K562 (cell line): ENCODE data around the gene C1QTNF6. TPM values are rescaled to one million over a fixed set of nuclear protein-coding genes. Genes with fewer than 3 reads are reported as not detected.

Experiments used
- ATAC-seq: fragments of 200-7000 bp; cut with Tn5 transposase; 3 replicates; pipeline ENCODE4 v1.9.1; 2020; ENCODE audit warnings: moderate library complexity
- BruUV-seq: library from RNA; stranded (reverse); fragments of 400-500 nt; replicated peaks from 2 replicates; lab custom pipeline; 2021; lab: Mats Ljungman, UMichigan
- CTCF ChIA-PET: fragments of 300-600 bp; formaldehyde crosslinking; extraction: SDS; loops from one replicate; lab custom pipeline; 2021; ENCODE audit warnings: low intra/inter-chr PET ratio; lab: Yijun Ruan, JAX
- POLR2A ChIA-PET: fragments of 300-600, 350-650 bp; sonication (Branson Sonifier 250); formaldehyde crosslinking; extraction: SDS; loops from one replicate; lab custom pipeline; 2021; ENCODE audit warnings: antibody characterized with exemption, inconsistent platforms; lab: Yijun Ruan, JAX
- DNase-seq, 4 experiments: peaks; one replicate each; pipeline versions ENCODE4 v3.0.0 to v3.0.0-alpha.2; 2011 to 2018; ENCODE audit warnings: low spot score in 3 of 4, mixed read lengths in 3 of 4; ENCODE audit errors: extremely low read depth in 1 of 4
- FAIRE-seq: peaks from 2 replicates; lab custom pipeline; 2011; peaks lifted over from hg19 to GRCh38; lab: Jason Lieb, UNC
- H2AFZ ChIP-seq: 2 replicates; pipeline ENCODE4 v1.6.0; 2011; ENCODE audit warnings: low read depth, low read length, control low read depth, inconsistent platforms
- H3K27ac ChIP-seq: fragments of 200-600 bp; 3 replicates; pipeline ENCODE4 v1.8.0; 2011; ENCODE audit warnings: low read depth, mild to moderate bottlenecking, control low read depth, inconsistent platforms, low read length, moderate library complexity, mixed read lengths; ENCODE audit errors: extremely low read depth
- H3K27me3 ChIP-seq, 2 experiments: fragments of 300-600 bp in 1 of 2; 2 replicates in 1 of 2; 3 replicates in 1 of 2; pipeline versions ENCODE4 v1.6.0 to v1.8.0; 2011; ENCODE audit warnings: inconsistent platforms in 2 of 2, low read length in 2 of 2, mild to moderate bottlenecking in 1 of 2, mixed read lengths in 1 of 2, moderate library complexity in 1 of 2; ENCODE audit not compliant: control insufficient read depth in 2 of 2, insufficient read depth in 2 of 2
- H3K36me3 ChIP-seq: fragments of 300-600 bp; 3 replicates; pipeline ENCODE4 v1.8.0; 2011; ENCODE audit warnings: mild to moderate bottlenecking, low read length, inconsistent platforms; ENCODE audit not compliant: control insufficient read depth, insufficient read depth
- H3K4me1 ChIP-seq, 2 experiments: fragments of 200-600 bp in 1 of 2; replicated peaks in 1 of 2; 2 replicates in 1 of 2; 3 replicates in 1 of 2; pipeline versions ENCODE4 v1.5.1 to v1.8.0; 2011; ENCODE audit warnings: inconsistent platforms in 2 of 2, low read length in 2 of 2, mild to moderate bottlenecking in 1 of 2, mixed read lengths in 1 of 2, moderate library complexity in 1 of 2; ENCODE audit not compliant: control insufficient read depth in 2 of 2, insufficient read depth in 2 of 2
- H3K4me2 ChIP-seq: 2 replicates; pipeline ENCODE4 v1.6.1; 2011; ENCODE audit warnings: low read length, control low read depth, inconsistent platforms, mixed read lengths; ENCODE audit not compliant: insufficient read depth
- H3K4me3 ChIP-seq: fragments of 200-600 bp; sonication (generic), shearing (Covaris generic); 2 replicates; pipeline ENCODE4 v1.5.1; 2016; ENCODE audit warnings: control low read depth, inconsistent platforms
- H3K79me2 ChIP-seq: fragments of 200-600 bp; 3 replicates; pipeline ENCODE4 v1.8.0; 2011; ENCODE audit warnings: low read length, inconsistent platforms; ENCODE audit not compliant: control insufficient read depth, insufficient read depth
- H3K9ac ChIP-seq, 2 experiments: 2 replicates each; pipeline versions ENCODE4 v1.6.0 to v1.6.1; 2011; ENCODE audit warnings: low read depth in 2 of 2, low read length in 2 of 2, control low read depth in 1 of 2, inconsistent platforms in 1 of 2, mild to moderate bottlenecking in 1 of 2, mixed read lengths in 1 of 2; ENCODE audit not compliant: insufficient read depth in 1 of 2
- H3K9me1 ChIP-seq: one replicate; pipeline ENCODE4 v1.6.0; 2011; ENCODE audit warnings: inconsistent platforms, mild to moderate bottlenecking, low read length, moderate library complexity; ENCODE audit not compliant: control insufficient read depth, insufficient read depth
- H3K9me3 ChIP-seq: replicated peaks from 2 replicates; pipeline ENCODE4 v1.5.1; 2011; ENCODE audit warnings: low read depth, low read length, inconsistent platforms; ENCODE audit not compliant: control insufficient read depth, insufficient read depth
- H4K20me1 ChIP-seq: replicated peaks from 2 replicates; pipeline ENCODE4 v1.6.1; 2011; ENCODE audit warnings: low read length, inconsistent platforms, mixed read lengths; ENCODE audit not compliant: control insufficient read depth, insufficient read depth
- ASH1L ChIP-seq: fragments of 450-650 bp; IDR thresholded peaks from 2 replicates; pipeline ENCODE4 v1.6.1; 2018; ENCODE audit warnings: borderline replicate concordance, mild to moderate bottlenecking, low read depth; ENCODE audit not compliant: partially characterized antibody
- CREBBP ChIP-seq: IDR thresholded peaks from one replicate; pipeline ENCODE4 v1.6.1; 2012; ENCODE audit warnings: low read depth, mild to moderate bottlenecking, control low read depth, inconsistent platforms, low read length
- GATAD2B ChIP-seq: fragments of 450-650 bp; IDR thresholded peaks from 2 replicates; pipeline ENCODE4 v1.6.1; 2017; ENCODE audit warnings: mild to moderate bottlenecking, borderline replicate concordance
- MBD1 ChIP-seq: fragments of 250-450 bp; sonication (Bioruptor Pico); IDR thresholded peaks from 2 replicates; pipeline ENCODE4 v1.8.0; 2022; ENCODE audit warnings: inconsistent platforms
- ZNF165 ChIP-seq: fragments of 250-450 bp; sonication (Bioruptor Pico); IDR thresholded peaks from 2 replicates; pipeline ENCODE4 v1.4.0; 2020; ENCODE audit warnings: borderline replicate concordance
- WGBS: fragments of 100-300 bp; shearing (Covaris generic); methylation state at CpG from one replicate; pipeline ENCODE4 v1.1.6; 2016; ENCODE audit warnings: low coverage, mixed read lengths; ENCODE audit not compliant: insufficient coverage; ENCODE audit errors: missing lambda C conversion rate; 5-methylcytosine and 5-hydroxymethylcytosine counted together
- in situ Hi-C: fragments of 300-500 bp; cut with MboI; formaldehyde crosslinking; loops from 4 replicates; pipeline ENCODE4 v1.15.0; 2018; ENCODE audit warnings: inconsistent platforms, mixed read lengths
- intact Hi-C: fragments of 100-400 bp; cut with micrococcal nuclease; formaldehyde crosslinking; loops from 2 replicates; pipeline ENCODE4 v1.14.2; 2022
- polyA plus RNA-seq, 8 experiments: library from polyadenylated mRNA; depleted of rRNA in 4 of 8; stranded (reverse) in 5 of 8; unstranded in 3 of 8; fragments of >200 nt; fragmentation: Nextera tagmentation in 2 of 8; fragmentation: Illumina TruSeq in 1 of 8; extraction: Ambion mirVana in 2 of 8; extraction: Trizol in 1 of 8; gene quantifications; 2 replicates each; pipeline versions ENCODE4 v1.2.1 to v1.2.3, GENCODE V29; 2011 to 2014; ENCODE audit warnings: inconsistent platforms in 1 of 8, missing spikeins in 1 of 8
- total RNA-seq, 7 experiments: library from RNA; depleted of rRNA in 6 of 7; stranded (reverse); fragments of >200 nt in 6 of 7; fragmentation: Illumina TruSeq in 2 of 7; extraction: Trizol in 2 of 7; gene quantifications; 2 replicates each; pipeline versions ENCODE4 v1.2.1 to v1.2.3, GENCODE V29; 2011 to 2021; ENCODE audit warnings: low replicate concordance in 1 of 7

Gene C1QTNF6
- total and polyA plus RNA-seq, 9 of the 15 experiments (the other 6 are each of a cell fraction or from before 2014, with no cell fraction given) = 0.18 to 0.92 (median 0.55) TPM

DNA sequence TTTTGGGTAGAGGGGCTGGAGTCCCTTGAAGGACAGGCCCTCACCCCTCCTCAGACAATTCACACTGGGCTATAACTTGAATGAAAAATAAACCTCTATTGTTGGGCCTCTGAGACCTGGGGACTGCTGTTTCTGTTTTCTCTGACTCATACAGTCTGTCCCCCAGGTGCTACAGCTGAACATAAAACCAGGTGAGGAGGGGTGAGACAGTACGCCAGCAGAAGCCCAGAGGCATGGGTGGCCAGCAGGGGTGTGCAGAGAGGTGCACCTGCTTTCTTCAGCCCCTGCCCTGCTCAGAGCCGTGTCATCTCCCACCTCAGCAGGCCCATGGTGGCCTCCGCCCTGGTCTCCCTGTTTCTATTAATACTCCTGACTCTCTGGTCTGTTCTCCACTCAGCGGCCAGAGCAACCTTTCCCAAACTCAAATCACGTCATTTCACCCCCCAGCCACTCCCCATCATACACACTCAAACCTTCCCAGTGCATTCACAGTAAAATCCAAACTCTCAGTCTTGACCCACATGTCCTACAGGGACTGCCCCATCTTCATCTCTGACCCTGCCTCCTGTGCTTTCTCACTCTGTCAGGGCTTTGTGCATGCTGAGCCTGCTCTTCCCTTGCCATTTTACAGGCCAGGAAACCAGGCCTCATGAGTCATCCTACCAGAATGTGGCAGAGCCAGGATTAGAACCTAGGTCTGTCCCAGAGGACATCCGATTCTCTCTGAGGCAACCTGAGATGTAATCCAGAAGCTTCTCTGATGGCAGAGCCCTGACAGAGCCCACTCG, 32.9 kb downstream of the C1QTNF6 start:
- Histone ChIP-seq H3K9me1 (no peaks in the 10 kb centered on the region), H4K20me1 (no peaks in the 10 kb centered on the region; the same call in 1 of the 2 replicates), H3K27me3 (peaks cover 0 to 54% of the 10 kb centered on the region in 2 experiments; a peak in 4 of 5 replicates), H3K9ac (no peak overlapping the region), H3K36me3 (no peaks in the 10 kb centered on the region), H2AFZ (no peak overlapping the region), H3K4me2 (no peak overlapping the region), H3K9me3 (no peaks in the 10 kb centered on the region), H3K4me3 (no peak overlapping the region), H3K4me1 (no peaks in the 10 kb centered on the region; a peak in 1 of 5 replicates), H3K27ac (no peak overlapping the region), H3K79me2 (no peaks in the 10 kb centered on the region)
- BruUV-seq = no TSS peak
- FAIRE-seq (no peak), ATAC-seq (no peak), DNase-seq (no peak)
- ChIA-PET POLR2A (no interaction called here), CTCF (interaction anchor here (1.2 kb wide), 1 partner anchor 9 kb away, joined by 8 read pairs; no protein-coding TSS in a partner anchor)
- no peak for TF ChIP-seq ZNF165 (CRISPR knock-in tag)
- no peak for TF ChIP-seq ASH1L
- TF ChIP-seq CREBBP = no peak
- TF ChIP-seq MBD1 (CRISPR knock-in tag) = no peak
- no peak for TF ChIP-seq GATAD2B
- intact Hi-C loops (no loop called here), in situ Hi-C loops (no loop called here)
- 2% methylated on average over 7 of the region's 7 CpGs for WGBS
